HL-60/S4 treated with retinoic acid at 250 ng/mL for 4 days and 3 days (cell line): Measurements from ENCODE around the gene OR1A2.
"Not testable (repeated sequence)": the region's sequence is repeated elsewhere in the genome, so short reads cannot be mapped to it uniquely, and the experiment has no call there.

Experiments
- in situ Hi-C: fragments of 300-500 bp; cut with MboI; formaldehyde crosslinking; loops from 2 replicates; pipeline ENCODE4 v1.7.0; 2022; ENCODE audit warnings: low sequenced_read_pairs

The OR1A2 gene

GRCh38 chr17:3197219-3197618 is at the start of gene OR1A2:
OR1A2 (plus strand) TSS chr17:3197519; CDS start chr17:3197519, 0 bp downstream.
- in situ Hi-C loops = no loop called here

GRCh38 chr17:3157218-3157617 is 40.1 kb upstream of the OR1A2 start:
- in situ Hi-C loops = no loop called here

DNA sequence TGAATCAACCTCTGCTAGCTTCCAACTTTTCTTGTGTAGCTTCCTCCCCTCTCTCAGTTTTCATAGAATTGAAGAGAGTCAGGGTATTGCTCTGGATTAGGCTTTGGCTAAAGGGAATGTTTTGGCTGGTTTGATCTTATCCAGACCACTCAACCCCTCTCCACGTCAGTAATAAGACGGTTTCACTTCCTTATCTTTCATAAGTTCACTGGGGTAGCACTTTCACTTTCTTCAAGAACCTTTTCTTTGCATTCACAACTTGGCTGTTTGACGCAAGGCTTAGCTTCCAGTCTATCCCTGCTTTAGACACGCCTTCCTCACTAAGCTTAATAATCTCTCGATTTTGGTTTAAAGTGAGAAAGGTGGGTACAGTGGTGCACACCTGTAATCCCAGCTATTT is 29.7 kb upstream of the OR1A2 start:
- in situ Hi-C loops = no loop called here

- in situ Hi-C loops = no loop called here
These were observed 7.4 kb upstream of the OR1A2 start for GRCh38 chr17:3189961-3190360.

DNA sequence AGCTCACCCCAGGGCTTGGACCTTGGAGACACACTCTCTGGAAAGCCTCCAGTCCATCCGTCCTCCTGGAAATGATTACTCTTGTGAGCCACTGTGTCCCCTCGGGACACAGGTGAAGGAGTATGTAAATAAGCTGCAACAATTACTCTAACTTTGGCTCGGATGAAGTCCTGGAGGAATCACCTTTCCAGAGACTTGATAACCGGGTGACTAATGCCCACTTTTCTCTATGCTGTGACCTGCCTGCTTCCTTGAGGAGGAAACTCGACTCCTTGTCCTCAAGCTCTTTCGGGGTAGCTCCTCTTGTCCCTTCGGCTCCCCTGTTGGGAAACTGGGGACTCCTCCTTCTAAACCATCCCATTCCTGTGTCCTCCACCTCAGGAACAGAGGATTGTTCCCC is 10.0 kb downstream of the OR1A2 start, which contains the start of gene OR1A1:
Gene OR1A1, plus strand, starts transcription at position 301 of the 400 bp plus-strand sequence. CDS start 7,954 bp downstream, outside the sequence.
- in situ Hi-C loops = no loop called here

DNA sequence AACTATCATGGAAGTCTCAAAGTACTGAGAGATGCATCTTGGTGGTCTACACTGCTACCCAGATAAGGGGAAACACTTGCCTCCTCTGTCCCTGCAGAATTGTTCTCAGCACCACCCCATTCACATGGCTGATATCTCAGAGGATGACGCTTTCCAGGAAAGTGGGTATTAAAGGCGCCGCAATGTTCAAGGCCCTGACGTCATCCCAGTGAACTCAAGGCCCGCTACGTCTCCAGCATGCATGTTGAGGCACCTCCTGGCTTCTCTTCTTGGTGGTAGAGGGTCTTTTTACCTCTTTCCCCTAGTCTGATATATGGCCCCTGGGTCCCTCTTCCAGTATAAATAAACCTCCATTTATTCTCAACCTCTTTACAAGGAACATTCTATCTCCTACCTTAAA is 11.2 kb downstream of the OR1A2 start:
- in situ Hi-C loops = no loop called here

- in situ Hi-C loops = no loop called here
These were observed 15.7 kb downstream of the OR1A2 start for GRCh38 chr17:3213001-3213400.

- in situ Hi-C loops = no loop called here
These were observed 16.3 kb downstream of the OR1A2 start for GRCh38 chr17:3213587-3213986.

GRCh38 chr17:3219978-3220377 is 22.7 kb downstream of the OR1A2 start:
- in situ Hi-C loops = not testable (repeated sequence)

DNA sequence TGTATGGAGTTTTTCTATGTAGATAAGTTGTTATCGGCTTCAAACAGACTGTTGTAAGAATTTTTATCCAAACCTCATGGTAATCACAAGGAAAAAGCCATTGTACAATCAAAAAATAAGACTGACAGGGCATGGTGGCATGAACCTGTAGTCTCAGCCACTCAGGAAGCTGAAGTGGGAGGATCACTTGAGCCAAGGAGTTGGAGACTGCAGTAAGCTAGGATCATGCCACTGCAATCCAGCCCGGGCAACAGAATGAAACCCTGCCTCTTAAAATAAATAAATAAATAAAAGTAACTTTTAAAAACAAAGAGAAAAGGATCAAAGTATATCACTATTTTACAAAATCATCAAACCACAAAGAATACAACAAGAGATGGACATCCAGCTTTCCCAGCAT is 24.5 kb downstream of the OR1A2 start:
- in situ Hi-C loops = no loop called here

GRCh38 chr17:3222505-3222904 is 25.2 kb downstream of the OR1A2 start:
- in situ Hi-C loops = no loop called here

GRCh38 chr17:3224721-3225352 is 27.5 kb downstream of the OR1A2 start:
- in situ Hi-C loops = not testable (repeated sequence)

- in situ Hi-C loops = not testable (repeated sequence)
These were observed 35.0 kb downstream of the OR1A2 start for GRCh38 chr17:3232300-3232699.

- in situ Hi-C loops = not testable (repeated sequence)
These were observed 41.4 kb downstream of the OR1A2 start for GRCh38 chr17:3238685-3239084.

- in situ Hi-C loops = not testable (repeated sequence)
These were observed 43.7 kb downstream of the OR1A2 start for GRCh38 chr17:3241044-3241443.

GRCh38 chr17:3244841-3245240 is 47.5 kb downstream of the OR1A2 start:
- in situ Hi-C loops = not testable (repeated sequence)
